HepG2 (cell line): ENCODE measurements around the gene ARPC3. TPM values are rescaled to one million over a fixed set of nuclear protein-coding genes. Genes with fewer than 3 reads are reported as not detected.

ENCODE experiments used
- ATAC-seq: fragments of 200-7000 bp; cut with Tn5 transposase; 3 replicates; pipeline ENCODE4 v1.9.1; 2020; ENCODE audit warnings: mild to moderate bottlenecking, moderate library complexity
- Bru-seq: library from RNA; stranded (reverse); fragments of 400-500 nt; gene quantifications from one replicate; lab custom pipeline; 2021; lab: Mats Ljungman, UMichigan
- BruChase-seq, 2 experiments: library from RNA; stranded (reverse); fragments of 400-500 nt; gene quantifications; one replicate each; lab custom pipeline; 2021; lab: Mats Ljungman, UMichigan
- BruUV-seq: library from RNA; stranded (reverse); fragments of 400-500 nt; replicated peaks from 2 replicates; lab custom pipeline; 2021; lab: Mats Ljungman, UMichigan
- CTCF ChIA-PET: fragments of 300-600 bp; formaldehyde crosslinking; extraction: SDS; loops from one replicate; lab custom pipeline; 2021; ENCODE audit warnings: low total read pairs, inconsistent platforms, low intra/inter-chr PET ratio; lab: Yijun Ruan, JAX
- POLR2A ChIA-PET: fragments of 350-600 bp; sonication (Branson Sonifier 250); formaldehyde crosslinking; loops from one replicate; lab custom pipeline; 2020; ENCODE audit warnings: antibody characterized with exemption, inconsistent platforms; lab: Yijun Ruan, JAX
- DNase-seq: peaks from one replicate; pipeline ENCODE4 v3.0.0-alpha.2; 2015; ENCODE audit warnings: low spot score
- FAIRE-seq: peaks from 3 replicates; lab custom pipeline; 2011; peaks lifted over from hg19 to GRCh38; lab: Jason Lieb, UNC
- H2AFZ ChIP-seq: one replicate; pipeline ENCODE4 v1.6.1; 2011; ENCODE audit warnings: low read length, inconsistent platforms
- H3K27ac ChIP-seq: fragments of 300-600 bp; 3 replicates; pipeline ENCODE4 v1.8.0; 2011; ENCODE audit warnings: mixed run types, mild to moderate bottlenecking, mixed read lengths, low read length, inconsistent platforms; ENCODE audit not compliant: insufficient read depth; ENCODE audit errors: extremely low read length
- H3K27me3 ChIP-seq, 2 experiments: fragments of 200-600 bp in 1 of 2; 2 replicates in 1 of 2; 3 replicates in 1 of 2; pipeline versions ENCODE4 v1.6.0 to v1.8.0; 2011; ENCODE audit warnings: low read length in 2 of 2, mild to moderate bottlenecking in 2 of 2, moderate library complexity in 2 of 2, inconsistent platforms in 1 of 2; ENCODE audit not compliant: insufficient read depth in 2 of 2, control insufficient read depth in 1 of 2
- H3K36me3 ChIP-seq, 2 experiments: fragments of 200-600 bp in 1 of 2; replicated peaks in 1 of 2; 2 replicates in 1 of 2; 3 replicates in 1 of 2; pipeline versions ENCODE4 v1.5.1 to v1.8.0; 2011; ENCODE audit warnings: low read length in 2 of 2, inconsistent platforms in 1 of 2; ENCODE audit not compliant: insufficient read depth in 2 of 2, control insufficient read depth in 1 of 2
- H3K4me1 ChIP-seq: 2 replicates; pipeline ENCODE4 v1.5.1; 2012; ENCODE audit warnings: low read length, inconsistent platforms; ENCODE audit not compliant: insufficient read depth
- H3K4me2 ChIP-seq: 2 replicates; pipeline ENCODE4 v1.6.0; 2011; ENCODE audit warnings: low read depth, low read length, inconsistent platforms
- H3K4me3 ChIP-seq, 3 experiments: fragments of 200-600 bp in 1 of 3; sonication (generic), shearing (Covaris generic) in 1 of 3; replicated peaks in 1 of 3; 2 replicates each; pipeline ENCODE4 v1.5.1; 2011 to 2016; ENCODE audit warnings: low read length in 3 of 3, inconsistent platforms in 2 of 3, low read depth in 2 of 3, mild to moderate bottlenecking in 2 of 3, control low read depth in 1 of 3, mixed read lengths in 1 of 3; ENCODE audit not compliant: insufficient read depth in 1 of 3
- H3K79me2 ChIP-seq: one replicate; pipeline ENCODE4 v1.6.1; 2011; ENCODE audit warnings: low read length, inconsistent platforms; ENCODE audit not compliant: insufficient read depth
- H3K9ac ChIP-seq: 2 replicates; pipeline ENCODE4 v1.6.0; 2011; ENCODE audit warnings: mild to moderate bottlenecking, low read depth, low read length, inconsistent platforms; ENCODE audit not compliant: insufficient read depth
- H3K9me3 ChIP-seq: 2 replicates; pipeline ENCODE4 v1.5.1; 2012; ENCODE audit warnings: mild to moderate bottlenecking, low read length
- H4K20me1 ChIP-seq: 2 replicates; pipeline ENCODE4 v1.6.0; 2011; ENCODE audit warnings: inconsistent platforms, mild to moderate bottlenecking, low read length, moderate library complexity; ENCODE audit not compliant: insufficient read depth
- FIP1L1 ChIP-seq: fragments of 200-400 bp; formaldehyde crosslinking; IDR thresholded peaks from 2 replicates; pipeline ENCODE4 v1.6.1; 2018; ENCODE audit warnings: low read depth, mild to moderate bottlenecking, low read length, moderate library complexity, borderline replicate concordance; ENCODE audit not compliant: insufficient read depth
- GATAD2A ChIP-seq: IDR thresholded peaks from 2 replicates; pipeline ENCODE4 v1.6.1; 2016
- HNRNPL ChIP-seq: fragments of 200-400 bp; formaldehyde crosslinking; IDR thresholded peaks from 2 replicates; pipeline ENCODE4 v1.6.1; 2017; ENCODE audit warnings: mild to moderate bottlenecking, low read depth, low read length
- MATR3 ChIP-seq: sonication (generic); formaldehyde crosslinking; IDR thresholded peaks from 2 replicates; pipeline ENCODE4 v1.4.0; 2020; ENCODE audit warnings: missing genetic modification reagents
- MTA1 ChIP-seq: sonication (generic); formaldehyde crosslinking; IDR thresholded peaks from 2 replicates; pipeline ENCODE4 v1.4.0; 2020; ENCODE audit warnings: missing genetic modification reagents, mild to moderate bottlenecking, borderline replicate concordance
- NR2F6 ChIP-seq, 2 experiments: IDR thresholded peaks; 2 replicates each; pipeline ENCODE4 v1.6.1; 2016; ENCODE audit warnings: antibody characterized with exemption in 1 of 2, mild to moderate bottlenecking in 1 of 2
- ZMYM4 ChIP-seq: sonication (generic); formaldehyde crosslinking; IDR thresholded peaks from 2 replicates; pipeline ENCODE4 v1.8.1; 2023; ENCODE audit warnings: mild to moderate bottlenecking, missing genetic modification reagents
- ZNF589 ChIP-seq: sonication (generic); formaldehyde crosslinking; conservative IDR thresholded peaks from 2 replicates; pipeline ENCODE4 v1.8.0; 2022; ENCODE audit warnings: mild to moderate bottlenecking, moderate library complexity, missing genetic modification reagents
- ZNF660 ChIP-seq: sonication (generic); formaldehyde crosslinking; IDR thresholded peaks from 2 replicates; pipeline ENCODE4 v1.5.1; 2020; ENCODE audit warnings: mild to moderate bottlenecking, low read depth, missing genetic modification reagents, borderline replicate concordance
- WGBS: methylation state at CpG from one replicate; pipeline ENCODE4 v1.1.6; 2017; ENCODE audit warnings: low lambda C conversion rate; 5-methylcytosine and 5-hydroxymethylcytosine counted together
- in situ Hi-C: cut with HindIII; loops from 2 replicates; pipeline ENCODE4 v1.10.0; 2017; ENCODE audit warnings: low pct_unique_long_range_greater_than_20kb; ENCODE audit not compliant: extremely low pct_ligation_motif_present
- intact Hi-C: fragments of 100-400 bp; cut with micrococcal nuclease; formaldehyde crosslinking; loops from one replicate; pipeline ENCODE4 v1.10.0; 2022; ENCODE audit not compliant: unreplicated experiment
- long read RNA-seq, 2 experiments: library from RNA in 1 of 2; library from polyadenylated mRNA in 1 of 2; stranded (forward) in 1 of 2; unstranded in 1 of 2; transcript quantifications; one replicate each; pipeline ENCODE4 v2.0.0, GENCODE V29; 2019 to 2022
- polyA minus RNA-seq, 3 experiments: library from RNA; depleted of rRNA, polyadenylated mRNA; stranded (reverse); fragments of >200 nt; gene quantifications; 2 replicates each; pipeline ENCODE4 v1.2.3, GENCODE V29; 2011; ENCODE audit warnings: low replicate concordance in 1 of 3
- polyA plus RNA-seq, 8 experiments: library from polyadenylated mRNA; depleted of rRNA in 3 of 8; stranded (reverse) in 7 of 8; unstranded in 1 of 8; fragments of >200 nt; fragmentation: Illumina TruSeq in 4 of 8; extraction: Trizol in 4 of 8; gene quantifications; 2 replicates each; pipeline versions ENCODE4 v1.2.1 to v1.2.3, GENCODE V29; 2011 to 2016; ENCODE audit warnings: low read depth in 4 of 8, missing spikeins in 1 of 8, mixed read lengths in 1 of 8; ENCODE audit not compliant: insufficient read depth in 1 of 8
- total RNA-seq, 5 experiments: library from RNA; depleted of rRNA; stranded (reverse); fragments of >200 nt; fragmentation: Illumina TruSeq; extraction: Trizol; gene quantifications; 2 replicates each; pipeline ENCODE4 v1.2.3, GENCODE V29; 2016; ENCODE audit warnings: low read depth in 1 of 5
- TF ChIP-seq, protein P1 (sequence below): sonication (generic); formaldehyde crosslinking; IDR thresholded peaks from 2 replicates; pipeline ENCODE4 v1.5.1; 2020; ENCODE audit warnings: missing genetic modification reagents, mild to moderate bottlenecking, borderline replicate concordance
- TF ChIP-seq, protein P2 (sequence below): sonication (generic); formaldehyde crosslinking; IDR thresholded peaks from 2 replicates; pipeline ENCODE4 v1.5.0; 2020; ENCODE audit warnings: mild to moderate bottlenecking, missing genetic modification reagents

The ARPC3 gene
- total RNA-seq (2016; rRNA removed; fragmentation: Illumina TruSeq; extraction: Trizol) (234 and 322 TPM in 2 replicates), polyA plus RNA-seq (2011; rRNA removed) (32.7 and 38.0 TPM in 2 replicates), polyA minus RNA-seq (2011; rRNA and poly(A)+ RNA removed; ENCODE audit: low replicate concordance) (10.7 and 25.0 TPM in 2 replicates), Bru-seq, nascent RNA (percentile 85 among the genes with signal in this experiment), BruChase-seq, experiment 1, labeled RNA remaining after a 6-hour chase (percentile 95 among the genes with signal in this experiment), BruChase-seq, experiment 2, labeled RNA remaining after a 2-hour chase (percentile 87 among the genes with signal in this experiment)
- 118 and 138 TPM in 2 replicates for total RNA-seq (2016; cell fraction: cytosol; rRNA removed; fragmentation: Illumina TruSeq; extraction: Trizol; ENCODE audit: low read depth)
- total RNA-seq (2016; cell fraction: insoluble cytoplasmic fraction; rRNA removed; fragmentation: Illumina TruSeq; extraction: Trizol), result 245 and 351 TPM in 2 replicates
- total RNA-seq (2016; cell fraction: membrane; rRNA removed; fragmentation: Illumina TruSeq; extraction: Trizol), result 104 and 113 TPM in 2 replicates
- total RNA-seq (2016; cell fraction: nucleus; rRNA removed; fragmentation: Illumina TruSeq; extraction: Trizol), result 86.1 and 88.3 TPM in 2 replicates
- polyA plus RNA-seq (2011; cell fraction: cytosol; rRNA removed), result 34.5 and 77.7 TPM in 2 replicates
- 21.2 and 27.1 TPM in 2 replicates for polyA plus RNA-seq (2011; cell fraction: nucleus; rRNA removed)
- 165 and 269 TPM in 2 replicates for polyA plus RNA-seq (2012)
- 139 and 182 TPM in 2 replicates for polyA plus RNA-seq (2016; cell fraction: cytosol; fragmentation: Illumina TruSeq; extraction: Trizol; ENCODE audit: low read depth)
- polyA plus RNA-seq (2016; cell fraction: insoluble cytoplasmic fraction; fragmentation: Illumina TruSeq; extraction: Trizol; ENCODE audit: low read depth), result 392 and 460 TPM in 2 replicates
- 109 and 121 TPM in 2 replicates for polyA plus RNA-seq (2016; cell fraction: membrane; fragmentation: Illumina TruSeq; extraction: Trizol; ENCODE audit: low read depth)
- 165 and 173 TPM in 2 replicates for polyA plus RNA-seq (2016; cell fraction: nucleus; fragmentation: Illumina TruSeq; extraction: Trizol; ENCODE audit: insufficient read depth, low read depth)
- 68.2 and 79.4 TPM in 2 replicates for polyA minus RNA-seq (2011; cell fraction: cytosol; rRNA and poly(A)+ RNA removed)
- 35.8 and 36.4 TPM in 2 replicates for polyA minus RNA-seq (2011; cell fraction: nucleus; rRNA and poly(A)+ RNA removed)
- long read RNA-seq, experiment 1, transcript ARPC3-201 (7 exons, 1,014 nt), result major isoform, 254 of 287 reads
- long read RNA-seq, experiment 1, partial matches to known transcripts, result 23 of 287 reads
- long read RNA-seq, experiment 1, other reads (novel, unspliced or antisense), result 10 of 287 reads
- long read RNA-seq, experiment 2, transcript ARPC3-201 (7 exons, 1,014 nt), result major isoform, 316 of 421 reads
- long read RNA-seq, experiment 2, partial matches to known transcripts, result 82 of 421 reads
- long read RNA-seq, experiment 2, other reads (novel, unspliced or antisense), result 23 of 421 reads

DNA sequence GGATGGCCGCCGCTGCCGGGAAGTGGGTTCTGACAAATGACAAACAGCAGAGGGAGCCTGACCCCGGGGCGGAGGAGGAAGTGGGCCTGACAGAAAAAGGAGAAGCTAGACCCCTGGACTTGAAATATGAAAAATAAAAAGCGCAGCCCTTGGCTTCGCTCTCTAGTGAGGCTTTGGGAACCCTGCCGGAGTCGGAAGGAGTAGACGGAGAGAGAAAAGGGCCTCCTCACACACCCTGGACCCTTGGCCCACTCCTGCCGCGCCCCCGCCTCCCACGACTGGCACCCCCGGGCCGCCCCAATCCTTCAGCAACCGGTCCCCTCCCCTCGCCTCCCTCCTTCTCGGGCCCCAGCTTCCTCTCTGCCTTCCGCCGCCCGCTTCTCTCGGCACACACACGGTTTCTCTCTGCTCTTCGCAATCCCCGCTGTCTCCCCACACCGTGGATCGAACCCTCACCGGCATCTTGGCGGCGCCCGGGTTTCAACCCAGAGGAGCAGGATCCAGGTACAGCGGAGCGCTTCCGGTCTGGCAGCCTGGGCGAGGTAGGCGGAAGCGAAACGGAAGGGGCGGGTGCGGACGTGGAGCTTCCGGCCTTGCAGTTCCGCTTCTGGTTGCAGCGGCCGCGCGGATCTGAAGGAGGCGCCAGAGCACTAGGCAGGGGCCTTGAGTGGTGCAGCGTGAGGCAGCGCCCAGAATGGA, at the start of gene ARPC3:
Gene ARPC3 (minus strand): TSS at position 539 of the 699 bp plus-strand sequence. CDS start 77 bp downstream, at position 462.
- Histone ChIP-seq H3K4me1 (peaks cover 40% of the 10 kb centered on the region), H3K9ac (peak within 1 kb of the TSS; percentile 86), H3K4me2 (peak within 1 kb of the TSS; percentile 73), H3K9me3 (no peaks in the 10 kb centered on the region), H3K27me3 (no peaks in the 10 kb centered on the region), H3K36me3 (peaks cover 4 to 20% of the 10 kb centered on the region in 2 experiments), H2AFZ (no peak within 1 kb of the TSS), H3K79me2 (peaks cover 28% of the 10 kb centered on the region), H4K20me1 (no peaks in the 10 kb centered on the region), H3K4me3 (peak within 1 kb of the TSS; percentile 81 to 98 (median 95)), H3K27ac (peak within 1 kb of the TSS; percentile 87)
- POLR2A ChIA-PET, result interaction anchor here (0.6 to 2.9 kb wide), 15 partner anchors 16 to 359 kb away, joined by 3 to 49 read pairs (median 4); partner anchors contain the start of genes FAM216A, GPN3, RAD9B and TCTN1
- peak; percentile 90 for DNase-seq
- peak; percentile 90 for FAIRE-seq
- ATAC-seq, result peak; percentile 97
- under 1% methylated on average over 32 of the region's 51 CpGs for WGBS
- TSS peak; percentile 81 for BruUV-seq
- CTCF ChIA-PET, result interaction anchor here (0.8 to 1.8 kb wide), 5 partner anchors 18 to 248 kb away, joined by 4 to 15 read pairs (median 6); partner anchors contain the start of gene GPN3
- intact Hi-C loops (loop anchor here (1.0 to 5.0 kb wide), 4 partner anchors 19 to 150 kb away; partner anchors contain the start of genes FAM216A, GPN3, RAD9B and VPS29), in situ Hi-C loops (loop anchor here (5.0 to 25.0 kb wide), 2 partner anchors 152 to 338 kb away; partner anchors contain the start of gene IFT81)
- TF ChIP-seq GATAD2A (peak; percentile 44; the same call in 1 of the 2 replicates), FIP1L1 (no peak), MTA1 (CRISPR knock-in tag) (no peak), NR2F6 (IDR thresholded peaks at IDR 0.05) (peak; percentile 8; the same call in 1 of the 2 replicates), NR2F6 (CRISPR knock-in tag; IDR thresholded peaks at IDR 0.05) (no peak), HNRNPL (peak; percentile 69; the same call in 1 of the 2 replicates), ZNF660 (no peak), MATR3 (CRISPR knock-in tag) (no peak), ZMYM4 (peak; percentile 87), ZNF589 (CRISPR knock-in tag) (no peak)
- TF ChIP-seq, protein P1, sequence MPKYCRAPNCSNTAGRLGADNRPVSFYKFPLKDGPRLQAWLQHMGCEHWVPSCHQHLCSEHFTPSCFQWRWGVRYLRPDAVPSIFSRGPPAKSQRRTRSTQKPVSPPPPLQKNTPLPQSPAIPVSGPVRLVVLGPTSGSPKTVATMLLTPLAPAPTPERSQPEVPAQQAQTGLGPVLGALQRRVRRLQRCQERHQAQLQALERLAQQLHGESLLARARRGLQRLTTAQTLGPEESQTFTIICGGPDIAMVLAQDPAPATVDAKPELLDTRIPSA (CRISPR knock-in tag), result no peak
- TF ChIP-seq, protein P2, sequence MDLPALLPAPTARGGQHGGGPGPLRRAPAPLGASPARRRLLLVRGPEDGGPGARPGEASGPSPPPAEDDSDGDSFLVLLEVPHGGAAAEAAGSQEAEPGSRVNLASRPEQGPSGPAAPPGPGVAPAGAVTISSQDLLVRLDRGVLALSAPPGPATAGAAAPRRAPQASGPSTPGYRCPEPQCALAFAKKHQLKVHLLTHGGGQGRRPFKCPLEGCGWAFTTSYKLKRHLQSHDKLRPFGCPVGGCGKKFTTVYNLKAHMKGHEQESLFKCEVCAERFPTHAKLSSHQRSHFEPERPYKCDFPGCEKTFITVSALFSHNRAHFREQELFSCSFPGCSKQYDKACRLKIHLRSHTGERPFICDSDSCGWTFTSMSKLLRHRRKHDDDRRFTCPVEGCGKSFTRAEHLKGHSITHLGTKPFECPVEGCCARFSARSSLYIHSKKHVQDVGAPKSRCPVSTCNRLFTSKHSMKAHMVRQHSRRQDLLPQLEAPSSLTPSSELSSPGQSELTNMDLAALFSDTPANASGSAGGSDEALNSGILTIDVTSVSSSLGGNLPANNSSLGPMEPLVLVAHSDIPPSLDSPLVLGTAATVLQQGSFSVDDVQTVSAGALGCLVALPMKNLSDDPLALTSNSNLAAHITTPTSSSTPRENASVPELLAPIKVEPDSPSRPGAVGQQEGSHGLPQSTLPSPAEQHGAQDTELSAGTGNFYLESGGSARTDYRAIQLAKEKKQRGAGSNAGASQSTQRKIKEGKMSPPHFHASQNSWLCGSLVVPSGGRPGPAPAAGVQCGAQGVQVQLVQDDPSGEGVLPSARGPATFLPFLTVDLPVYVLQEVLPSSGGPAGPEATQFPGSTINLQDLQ (CRISPR knock-in tag), result no peak
